HG03342 (cell line): ENCODE data around the gene GADD45A.

Source experiments
- ATAC-seq: cut with Tn5 transposase; IDR thresholded peaks from one replicate; pipeline ENCODE4 v1.9.1; 2021; ENCODE audit warnings: mild to moderate bottlenecking, moderate library complexity; ENCODE audit not compliant: unreplicated experiment

Gene GADD45A

GRCh38 chr1:67666636-67667035 lies 18.4 kb upstream of the GADD45A start:
- ATAC-seq: no peak

- ATAC-seq: no peak
These were observed 16.3 kb upstream of the GADD45A start for GRCh38 chr1:67668660-67669059.

GRCh38 chr1:67672260-67672803 lies 12.7 kb upstream of the GADD45A start:
- no peak for ATAC-seq

- ATAC-seq: no peak
These were observed 11.4 kb upstream of the GADD45A start for GRCh38 chr1:67673468-67674201.

- no peak for ATAC-seq
These were observed 10.6 kb upstream of the GADD45A start for GRCh38 chr1:67674260-67675011.

GRCh38 chr1:67675800-67676199 lies 9.2 kb upstream of the GADD45A start:
- ATAC-seq: peak; percentile 55

GRCh38 chr1:67676287-67676686 lies 8.7 kb upstream of the GADD45A start:
- no peak for ATAC-seq

GRCh38 chr1:67676946-67677345 lies 8.1 kb upstream of the GADD45A start:
- no peak for ATAC-seq

GRCh38 chr1:67677408-67677807 lies 7.6 kb upstream of the GADD45A start:
- no peak for ATAC-seq

- ATAC-seq: no peak
These were observed 7.1 kb upstream of the GADD45A start for GRCh38 chr1:67677930-67678329.

- ATAC-seq: no peak
These were observed 5.3 kb upstream of the GADD45A start for GRCh38 chr1:67679691-67680090.

- ATAC-seq: no peak
These were observed 4.5 kb upstream of the GADD45A start for GRCh38 chr1:67680486-67680885.

GRCh38 chr1:67682659-67683197 lies 2.3 kb upstream of the GADD45A start:
- no peak for ATAC-seq

- ATAC-seq: no peak
These were observed 1.7 kb upstream of the GADD45A start for GRCh38 chr1:67683316-67683715.

- no peak for ATAC-seq
These were observed 1.1 kb upstream of the GADD45A start for GRCh38 chr1:67683766-67684525.

GRCh38 chr1:67684526-67685066 lies 405 bp upstream of the GADD45A start:
- no peak for ATAC-seq

- ATAC-seq: peak; percentile 4
These were observed 711 bp downstream of the GADD45A start for GRCh38 chr1:67685558-67686266.

- ATAC-seq: peak; percentile 22
These were observed 1.5 kb downstream of the GADD45A start for GRCh38 chr1:67686267-67687197.

- ATAC-seq: peak; percentile 9
These were observed 2.2 kb downstream of the GADD45A start for GRCh38 chr1:67687198-67687545.
